ENCODE results near the gene CCBE1.

The CCBE1 gene

GRCh38 chr18:59607078-59607379, 90.2 kb downstream of the CCBE1 start:
- TF ChIP-seq TEAD4 (IDR thresholded peaks at IDR 0.05) (no peak), REST (IDR thresholded peaks at IDR 0.05; ENCODE audit: low read depth) (no peak), TCF12 (IDR thresholded peaks at IDR 0.05; ENCODE audit: low read depth) (no peak)

GRCh38 chr18:59606193-59607077, 90.8 kb downstream of the CCBE1 start:
- TF ChIP-seq MAX (IDR thresholded peaks at IDR 0.05), result no peak
- no peak for TF ChIP-seq CREB1 (IDR thresholded peaks at IDR 0.05; ENCODE audit: low read depth)

GRCh38 chr18:59605633-59606192, 91.5 kb downstream of the CCBE1 start:
- TF ChIP-seq NFIC (IDR thresholded peaks at IDR 0.05) (no peak), CREB1 (IDR thresholded peaks at IDR 0.05; ENCODE audit: low read depth) (no peak), ZBTB7A (IDR thresholded peaks at IDR 0.05; ENCODE audit: low read depth) (no peak), FOXM1 (IDR thresholded peaks at IDR 0.05; ENCODE audit: borderline replicate concordance, low read depth) (no peak), USF1 (IDR thresholded peaks at IDR 0.05) (no peak), CEBPB (IDR thresholded peaks at IDR 0.05) (no peak), TCF12 (IDR thresholded peaks at IDR 0.05; ENCODE audit: low read depth) (no peak), YY1 (IDR thresholded peaks at IDR 0.05; ENCODE audit: low read depth) (no peak), REST (IDR thresholded peaks at IDR 0.05; ENCODE audit: low read depth) (no peak), RAD21 (IDR thresholded peaks at IDR 0.05; ENCODE audit: low read depth) (no peak), TAF1 (IDR thresholded peaks at IDR 0.05; ENCODE audit: low read depth) (no peak), EGR1 (IDR thresholded peaks at IDR 0.05) (no peak), TEAD4 (IDR thresholded peaks at IDR 0.05) (no peak), EP300 (IDR thresholded peaks at IDR 0.05; ENCODE audit: borderline replicate concordance) (no peak), MAX (IDR thresholded peaks at IDR 0.05) (no peak)

- TF ChIP-seq CREB1 (IDR thresholded peaks at IDR 0.05; ENCODE audit: low read depth) (no peak), NFIC (IDR thresholded peaks at IDR 0.05) (no peak), YY1 (IDR thresholded peaks at IDR 0.05; ENCODE audit: low read depth) (no peak), REST (IDR thresholded peaks at IDR 0.05; ENCODE audit: low read depth) (no peak), TCF12 (IDR thresholded peaks at IDR 0.05; ENCODE audit: low read depth) (no peak), ZBTB7A (IDR thresholded peaks at IDR 0.05; ENCODE audit: low read depth) (no peak), TEAD4 (IDR thresholded peaks at IDR 0.05) (no peak), USF1 (IDR thresholded peaks at IDR 0.05) (no peak)
These were observed 92.3 kb downstream of the CCBE1 start for GRCh38 chr18:59604877-59605276.

GRCh38 chr18:59597049-59597448, 100.2 kb downstream of the CCBE1 start:
- TF ChIP-seq ZBTB7A (IDR thresholded peaks at IDR 0.05; ENCODE audit: low read depth) (no peak), FOXM1 (IDR thresholded peaks at IDR 0.05; ENCODE audit: borderline replicate concordance, low read depth) (no peak), TCF12 (IDR thresholded peaks at IDR 0.05; ENCODE audit: low read depth) (no peak)

All from Ishikawa (cell line).